Amygdala (tissue), 56 donors: Measurements from ENCODE around the gene AHRR.
A peak's percentile ranks its signal among the peaks of the same experiment; 100 is the strongest.
"Not testable (repeated sequence)": the region's sequence is repeated elsewhere in the genome, so short reads cannot be mapped to it uniquely, and the experiment has no call there.

ENCODE experiments used
- DNase-seq, 56 donors: peaks; one replicate each; lab custom pipeline; 2025; lab: John Stamatoyannopoulos, UW

AHRR gene

GRCh38 chr5:321230-321725 is at the start of gene AHRR:
Gene AHRR (plus strand): TSS chr5:321714. CDS start chr5:343903, 22,189 bp downstream.
- peak in 5 of 56 donors; percentile 14 to 53 (median 27) for DNase-seq

- DNase-seq = not testable (repeated sequence)
These were observed 49.7 kb upstream of the AHRR start for GRCh38 chr5:271828-272167.

GRCh38 chr5:273091-273490 is 48.4 kb upstream of the AHRR start:
- not testable (repeated sequence) for DNase-seq

GRCh38 chr5:273491-273890 is 48.0 kb upstream of the AHRR start:
- not testable (repeated sequence) for DNase-seq

GRCh38 chr5:274346-274745 is 47.2 kb upstream of the AHRR start:
- DNase-seq = not testable (repeated sequence)

GRCh38 chr5:278646-279045 is 42.9 kb upstream of the AHRR start:
- DNase-seq = no peak

GRCh38 chr5:279051-279665 is 42.4 kb upstream of the AHRR start:
- not testable (repeated sequence) for DNase-seq

- no peak for DNase-seq
These were observed 35.4 kb upstream of the AHRR start for GRCh38 chr5:285991-286557.

- DNase-seq = not testable (repeated sequence)
These were observed 31.3 kb upstream of the AHRR start for GRCh38 chr5:290200-290599.

- peak in 17 of 56 donors; percentile 5 to 64 (median 25) for DNase-seq
These were observed 30.2 kb upstream of the AHRR start for GRCh38 chr5:291345-291744.

GRCh38 chr5:294788-295187 is 26.7 kb upstream of the AHRR start:
- not testable (repeated sequence) for DNase-seq

GRCh38 chr5:296207-296606 is 25.3 kb upstream of the AHRR start:
- not testable (repeated sequence) for DNase-seq

GRCh38 chr5:296954-297353 is 24.6 kb upstream of the AHRR start:
- DNase-seq = peak in 1 of 56 donors; percentile 9

GRCh38 chr5:297448-297847 is 24.1 kb upstream of the AHRR start:
- DNase-seq = not testable (repeated sequence)

- DNase-seq = not testable (repeated sequence)
These were observed 23.4 kb upstream of the AHRR start for GRCh38 chr5:297991-298736.

GRCh38 chr5:298737-299125 is 22.8 kb upstream of the AHRR start:
- no peak for DNase-seq

- DNase-seq = not testable (repeated sequence)
These were observed 21.6 kb upstream of the AHRR start for GRCh38 chr5:299921-300320.

- DNase-seq = not testable (repeated sequence)
These were observed 20.7 kb upstream of the AHRR start for GRCh38 chr5:300691-301435.

- not testable (repeated sequence) for DNase-seq
These were observed 19.1 kb upstream of the AHRR start for GRCh38 chr5:302416-302815.

GRCh38 chr5:302966-303365 is 18.5 kb upstream of the AHRR start:
- DNase-seq = no peak

GRCh38 chr5:303741-304140 is 17.8 kb upstream of the AHRR start:
- not testable (repeated sequence) for DNase-seq
